Brain microvascular endothelial cell (primary cell): ENCODE results near the gene ARHGDIB.
A peak's percentile ranks its signal among the peaks of the same experiment; 100 is the strongest.

Experiments used
- DNase-seq: peaks from one replicate; pipeline ENCODE4 v3.0.0-alpha.2; 2020
- H3K27ac ChIP-seq: fragments of 250-450 bp; sonication (Bioruptor Pico); 2 replicates; pipeline ENCODE4 v1.5.1; 2020; ENCODE audit warnings: mild to moderate bottlenecking, moderate library complexity
- H3K27me3 ChIP-seq: fragments of 250-450 bp; sonication (Bioruptor Pico); replicated peaks from 2 replicates; pipeline ENCODE4 v1.5.1; 2020; ENCODE audit warnings: mild to moderate bottlenecking
- H3K36me3 ChIP-seq: fragments of 250-450 bp; sonication (Bioruptor Pico); replicated peaks from 2 replicates; pipeline ENCODE4 v1.5.1; 2020; ENCODE audit warnings: mild to moderate bottlenecking
- H3K4me3 ChIP-seq: 2 replicates; pipeline ENCODE4 v1.5.1; 2011; ENCODE audit warnings: low read depth, mild to moderate bottlenecking, control low read depth, low read length, moderate library complexity
- in situ Hi-C: cut with HindIII; loops from 2 replicates; pipeline ENCODE4 v1.10.0; 2017; ENCODE audit warnings: low sequenced_read_pairs, low pct_ligation_motif_present
- TF ChIP-seq, protein P1 (sequence below): IDR thresholded peaks from 2 replicates; pipeline ENCODE4 v1.5.1; 2011; ENCODE audit warnings: low read depth, mild to moderate bottlenecking, moderate library complexity, low read length, control low read depth, inconsistent platforms; ENCODE audit errors: missing control alignments

The ARHGDIB gene

DNA sequence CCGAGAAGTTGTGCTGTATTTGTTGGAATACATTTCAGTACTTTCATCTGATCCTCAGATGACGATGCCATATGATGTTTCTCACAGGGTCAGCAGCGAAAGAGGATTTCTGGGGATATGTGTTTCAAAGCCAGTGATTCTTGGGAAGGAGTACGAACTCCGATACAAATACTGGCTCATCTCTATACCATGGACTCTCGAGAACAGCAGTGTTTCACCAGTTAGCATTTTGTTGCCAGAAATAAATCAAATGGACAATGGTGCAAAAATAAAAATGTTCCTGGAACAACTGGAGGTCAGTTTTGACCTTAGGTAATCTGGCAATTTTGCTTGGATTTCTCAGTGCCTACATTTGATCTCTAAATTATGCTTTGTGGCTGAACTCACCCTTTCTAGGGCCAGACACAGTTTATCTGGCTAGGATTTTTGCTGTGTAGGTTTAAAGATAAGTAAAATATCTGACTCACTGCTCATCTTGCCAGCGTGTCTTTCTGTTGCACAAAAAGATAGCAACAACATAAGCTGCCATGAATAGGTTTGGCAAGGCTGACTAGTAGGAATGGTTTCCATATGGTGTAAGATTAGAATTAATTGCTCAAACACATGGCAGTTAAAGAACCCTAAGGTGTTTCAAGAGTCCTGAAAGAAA lies 64.8 kb downstream of the ARHGDIB start:
- Histone ChIP-seq H3K36me3 (no peaks in the 10 kb centered on the region), H3K4me3 (no peak overlapping the region), H3K27me3 (no peaks in the 10 kb centered on the region), H3K27ac (peak overlapping the region; percentile 76)
- DNase-seq: peak; percentile 74
- TF ChIP-seq, protein P1, sequence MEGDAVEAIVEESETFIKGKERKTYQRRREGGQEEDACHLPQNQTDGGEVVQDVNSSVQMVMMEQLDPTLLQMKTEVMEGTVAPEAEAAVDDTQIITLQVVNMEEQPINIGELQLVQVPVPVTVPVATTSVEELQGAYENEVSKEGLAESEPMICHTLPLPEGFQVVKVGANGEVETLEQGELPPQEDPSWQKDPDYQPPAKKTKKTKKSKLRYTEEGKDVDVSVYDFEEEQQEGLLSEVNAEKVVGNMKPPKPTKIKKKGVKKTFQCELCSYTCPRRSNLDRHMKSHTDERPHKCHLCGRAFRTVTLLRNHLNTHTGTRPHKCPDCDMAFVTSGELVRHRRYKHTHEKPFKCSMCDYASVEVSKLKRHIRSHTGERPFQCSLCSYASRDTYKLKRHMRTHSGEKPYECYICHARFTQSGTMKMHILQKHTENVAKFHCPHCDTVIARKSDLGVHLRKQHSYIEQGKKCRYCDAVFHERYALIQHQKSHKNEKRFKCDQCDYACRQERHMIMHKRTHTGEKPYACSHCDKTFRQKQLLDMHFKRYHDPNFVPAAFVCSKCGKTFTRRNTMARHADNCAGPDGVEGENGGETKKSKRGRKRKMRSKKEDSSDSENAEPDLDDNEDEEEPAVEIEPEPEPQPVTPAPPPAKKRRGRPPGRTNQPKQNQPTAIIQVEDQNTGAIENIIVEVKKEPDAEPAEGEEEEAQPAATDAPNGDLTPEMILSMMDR: no peak
- in situ Hi-C loops: no loop called here

DNA sequence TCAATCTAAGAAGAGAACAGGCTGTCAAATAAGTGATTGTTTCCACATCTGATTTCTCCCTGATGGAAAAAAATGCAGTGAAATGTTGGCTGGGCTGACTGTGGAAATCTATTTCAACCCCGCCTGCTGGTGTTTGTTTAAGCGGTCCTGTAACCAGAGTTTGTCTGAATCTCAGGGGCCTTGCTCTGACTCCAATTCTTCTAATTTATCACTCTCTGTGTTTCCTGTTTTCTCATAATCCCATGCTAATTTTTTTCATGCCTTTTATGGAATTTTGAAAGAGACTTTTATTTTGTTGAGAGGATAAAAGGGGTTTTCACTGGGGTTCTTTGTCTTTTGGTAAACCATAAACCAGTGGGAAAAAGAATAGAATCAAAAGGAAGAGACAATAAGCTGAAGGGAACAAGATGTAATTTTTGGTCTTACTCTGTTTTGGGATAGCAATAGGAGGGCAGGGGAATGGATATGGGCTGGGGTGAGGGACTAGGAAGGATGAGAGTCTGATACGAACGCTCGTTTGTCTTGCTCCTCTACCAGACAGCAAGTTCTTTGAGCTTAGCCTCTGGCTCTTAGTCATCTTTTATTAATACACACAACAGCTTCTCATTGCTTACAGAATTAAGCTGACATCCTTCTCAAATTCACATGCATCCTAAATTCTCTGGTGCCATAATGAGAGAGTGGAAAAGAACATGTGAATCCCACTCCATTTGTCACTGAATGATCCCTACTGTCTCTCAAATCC lies 67.7 kb downstream of the ARHGDIB start:
- TF ChIP-seq, protein P1: no peak
- Histone ChIP-seq H3K27me3 (no peaks in the 10 kb centered on the region), H3K27ac (no peak overlapping the region), H3K4me3 (no peak overlapping the region), H3K36me3 (no peaks in the 10 kb centered on the region)
- peak; percentile 26 for DNase-seq
- in situ Hi-C loops: no loop called here

DNA sequence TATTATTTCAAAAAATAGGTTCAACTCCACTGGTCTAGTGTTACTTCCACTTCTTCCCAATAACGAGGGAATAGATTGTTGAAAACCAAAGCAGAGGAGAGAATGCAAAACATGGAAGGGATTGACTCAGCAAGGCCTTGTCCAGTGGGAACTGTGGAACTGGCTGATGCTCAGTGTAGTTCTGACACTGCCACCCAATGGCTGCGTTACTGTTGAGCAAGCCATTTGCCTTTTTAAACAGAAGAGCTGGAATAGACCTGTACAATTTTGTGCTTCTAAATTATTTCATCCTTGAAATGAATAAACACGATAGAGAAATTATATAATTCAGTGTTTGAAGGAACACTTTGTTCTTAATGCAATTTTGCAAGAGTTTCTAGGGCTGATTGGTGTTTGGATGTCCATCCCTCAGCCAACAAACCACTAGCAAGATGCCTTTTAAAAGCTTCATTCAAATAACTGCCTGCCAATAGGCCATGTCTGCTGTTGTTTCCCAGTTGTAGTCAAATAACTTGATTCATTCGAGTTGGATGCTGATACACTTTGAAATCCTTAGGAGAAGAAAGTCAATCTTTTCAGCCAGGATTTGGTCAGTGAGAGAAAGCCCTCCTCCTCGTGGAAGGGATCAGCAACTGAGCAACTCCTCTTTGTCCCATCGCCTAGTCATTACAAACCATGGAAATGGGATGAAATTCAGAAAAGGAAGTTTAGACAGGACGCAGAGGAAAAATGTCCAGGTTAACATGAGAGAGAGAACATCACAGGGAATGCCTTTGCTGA lies 68.5 kb downstream of the ARHGDIB start:
- Histone ChIP-seq H3K27me3 (no peaks in the 10 kb centered on the region), H3K27ac (no peak overlapping the region), H3K36me3 (no peaks in the 10 kb centered on the region), H3K4me3 (no peak overlapping the region)
- in situ Hi-C loops: no loop called here
- TF ChIP-seq, protein P1: peak; percentile 41
- peak; percentile 40 for DNase-seq
